ENCODE results near the gene SIK2.
A peak's percentile ranks its signal among the peaks of the same experiment; 100 is the strongest.

SIK2 gene

GRCh38 chr11:111577821-111578220, 24.4 kb upstream of the SIK2 start:
- TF ChIP-seq, protein P1, sequence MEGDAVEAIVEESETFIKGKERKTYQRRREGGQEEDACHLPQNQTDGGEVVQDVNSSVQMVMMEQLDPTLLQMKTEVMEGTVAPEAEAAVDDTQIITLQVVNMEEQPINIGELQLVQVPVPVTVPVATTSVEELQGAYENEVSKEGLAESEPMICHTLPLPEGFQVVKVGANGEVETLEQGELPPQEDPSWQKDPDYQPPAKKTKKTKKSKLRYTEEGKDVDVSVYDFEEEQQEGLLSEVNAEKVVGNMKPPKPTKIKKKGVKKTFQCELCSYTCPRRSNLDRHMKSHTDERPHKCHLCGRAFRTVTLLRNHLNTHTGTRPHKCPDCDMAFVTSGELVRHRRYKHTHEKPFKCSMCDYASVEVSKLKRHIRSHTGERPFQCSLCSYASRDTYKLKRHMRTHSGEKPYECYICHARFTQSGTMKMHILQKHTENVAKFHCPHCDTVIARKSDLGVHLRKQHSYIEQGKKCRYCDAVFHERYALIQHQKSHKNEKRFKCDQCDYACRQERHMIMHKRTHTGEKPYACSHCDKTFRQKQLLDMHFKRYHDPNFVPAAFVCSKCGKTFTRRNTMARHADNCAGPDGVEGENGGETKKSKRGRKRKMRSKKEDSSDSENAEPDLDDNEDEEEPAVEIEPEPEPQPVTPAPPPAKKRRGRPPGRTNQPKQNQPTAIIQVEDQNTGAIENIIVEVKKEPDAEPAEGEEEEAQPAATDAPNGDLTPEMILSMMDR (IDR thresholded peaks at IDR 0.05; ENCODE audit: extremely low read depth, insufficient read depth, missing control alignments) = no peak
- in situ Hi-C loops (cut with MboI; ENCODE audit: low pct_unique_long_range_greater_than_20kb, low sequenced_read_pairs, unreplicated experiment) = no loop called here
- DNase-seq (ENCODE audit: low spot score) = no peak

DNA sequence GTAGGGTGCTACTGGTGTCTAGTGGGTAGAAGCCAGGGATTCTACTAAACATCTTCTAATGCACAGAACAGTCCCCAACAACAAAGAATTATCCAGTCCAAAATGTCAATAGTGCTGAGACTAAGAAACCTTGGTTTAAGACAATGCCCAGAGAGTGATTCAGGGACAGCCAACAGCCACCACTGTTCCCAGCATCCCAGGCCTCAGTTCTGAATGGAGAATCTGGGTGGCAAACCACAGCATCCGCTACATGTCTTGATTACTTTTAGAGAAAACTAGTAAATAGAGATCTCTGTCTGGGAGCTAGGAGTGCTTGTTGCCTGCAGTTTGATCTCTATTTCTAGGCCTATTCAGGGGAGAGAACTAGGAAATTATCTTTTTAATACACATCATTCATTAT, 20.9 kb upstream of the SIK2 start:
- in situ Hi-C loops (cut with MboI; ENCODE audit: low pct_unique_long_range_greater_than_20kb, low sequenced_read_pairs, unreplicated experiment) = loop anchor here (10.0 kb wide), 1 partner anchor 263 kb away; no protein-coding TSS in a partner anchor
- TF ChIP-seq, protein P1 (IDR thresholded peaks at IDR 0.05; ENCODE audit: extremely low read depth, insufficient read depth, missing control alignments) = no peak
- no peak for DNase-seq (ENCODE audit: low spot score)

DNA sequence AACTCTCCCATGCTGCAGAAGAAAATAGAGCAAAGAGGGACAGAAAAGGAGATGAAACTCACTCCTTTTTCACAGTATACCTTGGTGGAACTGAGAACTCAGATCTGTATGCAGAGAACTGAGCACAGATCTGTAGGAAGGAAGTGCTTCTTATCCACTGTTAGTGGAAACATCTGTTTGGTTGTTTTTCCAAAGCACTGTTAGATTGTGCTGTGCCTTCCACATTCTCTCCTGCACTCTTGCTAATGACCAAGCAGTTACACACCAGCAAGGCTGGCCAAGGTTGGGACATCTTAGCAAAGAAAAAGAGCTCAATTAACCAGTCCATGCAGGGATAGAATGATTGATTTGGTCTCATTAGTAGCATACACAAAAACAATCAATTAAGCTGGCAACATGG, 20.1 kb upstream of the SIK2 start:
- no peak for DNase-seq (ENCODE audit: low spot score)
- TF ChIP-seq, protein P1 (IDR thresholded peaks at IDR 0.05; ENCODE audit: extremely low read depth, insufficient read depth, missing control alignments) = no peak
- in situ Hi-C loops (cut with MboI; ENCODE audit: low pct_unique_long_range_greater_than_20kb, low sequenced_read_pairs, unreplicated experiment) = loop anchor here (10.0 kb wide), 1 partner anchor 263 kb away; no protein-coding TSS in a partner anchor

GRCh38 chr11:111582881-111583280, 19.4 kb upstream of the SIK2 start:
- in situ Hi-C loops (cut with MboI; ENCODE audit: low pct_unique_long_range_greater_than_20kb, low sequenced_read_pairs, unreplicated experiment) = loop anchor here (10.0 kb wide), 1 partner anchor 262 kb away; no protein-coding TSS in a partner anchor
- TF ChIP-seq, protein P1 (IDR thresholded peaks at IDR 0.05; ENCODE audit: extremely low read depth, insufficient read depth, missing control alignments) = no peak
- no peak for DNase-seq (ENCODE audit: low spot score)

DNA sequence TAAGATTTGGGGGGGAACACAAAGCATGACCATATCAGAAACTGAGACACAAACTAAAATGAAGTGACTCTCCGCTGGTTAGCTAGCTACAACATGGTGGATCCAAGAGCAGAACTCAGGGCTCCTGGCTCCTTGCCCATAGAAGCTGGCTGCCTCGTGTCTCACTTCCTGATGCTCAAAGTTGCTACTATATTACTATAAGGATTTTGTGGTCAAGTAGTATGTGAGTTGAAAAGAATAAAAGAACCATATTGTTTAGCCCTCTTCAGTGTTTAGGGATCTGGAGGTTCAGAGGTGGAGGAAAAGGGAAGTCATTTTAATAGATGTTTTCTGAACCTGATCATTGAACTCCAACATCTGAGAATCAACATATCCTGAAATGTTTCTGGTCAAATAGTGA, 16.9 kb upstream of the SIK2 start:
- in situ Hi-C loops (cut with MboI; ENCODE audit: low pct_unique_long_range_greater_than_20kb, low sequenced_read_pairs, unreplicated experiment) = loop anchor here (10.0 kb wide), 1 partner anchor 259 kb away; no protein-coding TSS in a partner anchor
- TF ChIP-seq, protein P1 (IDR thresholded peaks at IDR 0.05; ENCODE audit: extremely low read depth, insufficient read depth, missing control alignments) = no peak
- no peak for DNase-seq (ENCODE audit: low spot score)

GRCh38 chr11:111586388-111586831, 15.8 kb upstream of the SIK2 start:
- peak; percentile 43 for DNase-seq (ENCODE audit: low spot score)
- in situ Hi-C loops (cut with MboI; ENCODE audit: low pct_unique_long_range_greater_than_20kb, low sequenced_read_pairs, unreplicated experiment) = loop anchor here (10.0 kb wide), 1 partner anchor 258 kb away; no protein-coding TSS in a partner anchor
- TF ChIP-seq, protein P1 (IDR thresholded peaks at IDR 0.05; ENCODE audit: extremely low read depth, insufficient read depth, missing control alignments) = peak; percentile 62
